K562 (cell line): ENCODE measurements around the gene HLA-DOA. TPM values are rescaled to one million over a fixed set of nuclear protein-coding genes. Genes with fewer than 3 reads are reported as not detected.

ENCODE experiments used
- CHAMP1 ChIP-seq: fragments of 450-650 bp; IDR thresholded peaks from 2 replicates; pipeline ENCODE4 v1.6.1; 2016; ENCODE audit warnings: mild to moderate bottlenecking
- E2F6 ChIP-seq, 2 experiments: IDR thresholded peaks; 2 replicates each; pipeline ENCODE4 v1.6.1; 2011; ENCODE audit warnings: borderline replicate concordance in 1 of 2, control low read depth in 1 of 2, low read depth in 1 of 2, low read length in 1 of 2, mild to moderate bottlenecking in 1 of 2, mixed read lengths in 1 of 2, moderate library complexity in 1 of 2; ENCODE audit not compliant: insufficient read depth in 1 of 2, insufficient read length in 1 of 2, poor library complexity in 1 of 2, severe bottlenecking in 1 of 2; ENCODE audit errors: extremely low read depth in 1 of 2
- ELK1 ChIP-seq: sonication (generic); formaldehyde crosslinking; IDR thresholded peaks from 2 replicates; pipeline ENCODE4 v1.8.1; 2022; ENCODE audit warnings: missing genetic modification reagents
- FIP1L1 ChIP-seq: fragments of 200-400 bp; formaldehyde crosslinking; IDR thresholded peaks from 2 replicates; pipeline ENCODE4 v1.6.1; 2018; ENCODE audit warnings: mild to moderate bottlenecking, low read depth, low read length; ENCODE audit not compliant: poor library complexity, severe bottlenecking
- HMG20A ChIP-seq: fragments of 450-650 bp; formaldehyde crosslinking; conservative IDR thresholded peaks from 2 replicates; pipeline ENCODE4 v1.4.0; 2020; ENCODE audit warnings: mild to moderate bottlenecking, mixed read lengths
- NCOA2 ChIP-seq, 2 experiments: fragments of 450-650 bp; IDR thresholded peaks; 2 replicates each; pipeline ENCODE4 v1.6.1; 2018; ENCODE audit warnings: mild to moderate bottlenecking in 2 of 2, moderate library complexity in 1 of 2; ENCODE audit not compliant: partially characterized antibody in 2 of 2
- POLR2A ChIP-seq: fragments of 450-650 bp; conservative IDR thresholded peaks from 2 replicates; pipeline ENCODE4 v1.6.1; 2016
- RAD21 ChIP-seq, 2 experiments: fragments of 250-450 bp in 1 of 2; fragments of 450-650 bp in 1 of 2; sonication (Bioruptor Pico) in 1 of 2; formaldehyde crosslinking in 1 of 2; IDR thresholded peaks in 1 of 2; conservative IDR thresholded peaks in 1 of 2; 2 replicates each; pipeline versions ENCODE4 v1.4.0 to v1.8.0; 2020 to 2022; ENCODE audit warnings: mild to moderate bottlenecking in 2 of 2, moderate library complexity in 1 of 2
- ZBED1 ChIP-seq: IDR thresholded peaks from 2 replicates; pipeline ENCODE4 v1.6.1; 2014
- ZBTB2 ChIP-seq: fragments of 450-650 bp; IDR thresholded peaks from 2 replicates; pipeline ENCODE4 v1.6.1; 2016; ENCODE audit warnings: antibody characterized with exemption
- ZNF511 ChIP-seq: sonication (generic); formaldehyde crosslinking; IDR thresholded peaks from 2 replicates; pipeline ENCODE4 v1.8.0; 2022; ENCODE audit warnings: mild to moderate bottlenecking, missing genetic modification reagents
- ZNF592 ChIP-seq: fragments of 450-650 bp; IDR thresholded peaks from 2 replicates; pipeline ENCODE4 v1.6.1; 2017; ENCODE audit warnings: antibody characterized with exemption, mild to moderate bottlenecking
- polyA plus RNA-seq, 8 experiments: library from polyadenylated mRNA; depleted of rRNA in 4 of 8; stranded (reverse) in 5 of 8; unstranded in 3 of 8; fragments of >200 nt; fragmentation: Nextera tagmentation in 2 of 8; fragmentation: Illumina TruSeq in 1 of 8; extraction: Ambion mirVana in 2 of 8; extraction: Trizol in 1 of 8; gene quantifications; 2 replicates each; pipeline versions ENCODE4 v1.2.1 to v1.2.3, GENCODE V29; 2011 to 2014; ENCODE audit warnings: inconsistent platforms in 1 of 8, missing spikeins in 1 of 8
- total RNA-seq, 7 experiments: library from RNA; depleted of rRNA in 6 of 7; stranded (reverse); fragments of >200 nt in 6 of 7; fragmentation: Illumina TruSeq in 2 of 7; extraction: Trizol in 2 of 7; gene quantifications; 2 replicates each; pipeline versions ENCODE4 v1.2.1 to v1.2.3, GENCODE V29; 2011 to 2021; ENCODE audit warnings: low replicate concordance in 1 of 7

The HLA-DOA gene
- total and polyA plus RNA-seq, 9 of the 15 experiments (the other 6 are each of a cell fraction or from before 2014, with no cell fraction given): 0.07 TPM; not detected in 8

- no peak for TF ChIP-seq CHAMP1
- no peak for TF ChIP-seq ZBED1
- peak; percentile 44 for TF ChIP-seq POLR2A
- no peak for TF ChIP-seq FIP1L1
- no peak for TF ChIP-seq ELK1
- TF ChIP-seq ZNF592: no peak
- TF ChIP-seq HMG20A (CRISPR knock-in tag): no peak
- TF ChIP-seq ZNF511: 0 out of 2 replicates have a peak, but pooled peaks have one; percentile 20
- no peak for TF ChIP-seq E2F6 (IDR thresholded peaks at IDR 0.05; ENCODE audit: borderline replicate concordance in 1 of 2, extremely low read depth in 1 of 2, insufficient read depth in 1 of 2, insufficient read length in 1 of 2, low read depth in 1 of 2, low read length in 1 of 2, poor library complexity in 1 of 2, severe bottlenecking in 1 of 2)
- no peak for TF ChIP-seq ZBTB2
- TF ChIP-seq NCOA2 (IDR thresholded peaks at IDR 0.05; ENCODE audit: partially characterized antibody in 2 of 2): no peak
- TF ChIP-seq RAD21 (CRISPR knock-in tag; conservative IDR thresholded peaks at IDR 0.05 in 1 of 2, IDR thresholded peaks at IDR 0.05 in 1 of 2): no peak
Measured at GRCh38 chr6:32974541-32975308, 34.7 kb downstream of the HLA-DOA start (continued).
